GM21717 (cell line): ENCODE measurements around the gene LDLRAD4.
"Not testable (repeated sequence)": the region's sequence is repeated elsewhere in the genome, so short reads cannot be mapped to it uniquely, and the experiment has no call there.

Experiments
- ATAC-seq: cut with Tn5 transposase; IDR thresholded peaks from one replicate; pipeline ENCODE4 v1.9.1; 2021; ENCODE audit warnings: mild to moderate bottlenecking, moderate library complexity; ENCODE audit not compliant: unreplicated experiment

The LDLRAD4 gene

GRCh38 chr18:13603304-13604019, 384.9 kb downstream of the LDLRAD4 start:
- ATAC-seq: no peak

- no peak for ATAC-seq
Measured at GRCh38 chr18:13604786-13605185, 386.2 kb downstream of the LDLRAD4 start.

GRCh38 chr18:13605477-13605876, 386.9 kb downstream of the LDLRAD4 start:
- ATAC-seq: no peak

- ATAC-seq: no peak
Measured at GRCh38 chr18:13605901-13606300, 387.3 kb downstream of the LDLRAD4 start.

- ATAC-seq: no peak
Measured at GRCh38 chr18:13606604-13607254, 388.2 kb downstream of the LDLRAD4 start.

GRCh38 chr18:13608024-13608562, 389.5 kb downstream of the LDLRAD4 start:
- ATAC-seq: not testable (repeated sequence)

- no peak for ATAC-seq
Measured at GRCh38 chr18:13608791-13609532, 390.4 kb downstream of the LDLRAD4 start.

- ATAC-seq: no peak
Measured at GRCh38 chr18:13610555-13611141, 392.1 kb downstream of the LDLRAD4 start.

- ATAC-seq: no peak
Measured at GRCh38 chr18:13611142-13611600, 392.6 kb downstream of the LDLRAD4 start.

- peak; percentile 7 for ATAC-seq
Measured at GRCh38 chr18:13611601-13612195, 393.1 kb downstream of the LDLRAD4 start.

GRCh38 chr18:13612196-13612997, 393.8 kb downstream of the LDLRAD4 start:
- peak; percentile 55 for ATAC-seq

GRCh38 chr18:13613099-13613498, 394.5 kb downstream of the LDLRAD4 start:
- ATAC-seq: no peak

- no peak for ATAC-seq
Measured at GRCh38 chr18:13613591-13614501, 395.3 kb downstream of the LDLRAD4 start.

- ATAC-seq: no peak
Measured at GRCh38 chr18:13614641-13615288, 396.2 kb downstream of the LDLRAD4 start.

GRCh38 chr18:13615432-13615861, 396.9 kb downstream of the LDLRAD4 start:
- ATAC-seq: no peak

GRCh38 chr18:13616041-13616440, 397.5 kb downstream of the LDLRAD4 start:
- ATAC-seq: no peak

- no peak for ATAC-seq
Measured at GRCh38 chr18:13616525-13617035, 398.0 kb downstream of the LDLRAD4 start.
